GM12891 (cell line): ENCODE measurements around the gene PPIG.
"Not testable (repeated sequence)": the region's sequence is repeated elsewhere in the genome, so short reads cannot be mapped to it uniquely, and the experiment has no call there.

Experiments
- DNase-seq: peaks from one replicate; pipeline ENCODE4 v3.0.0; 2011; ENCODE audit warnings: low spot score; ENCODE audit not compliant: insufficient read length
- FAIRE-seq: peaks from 2 replicates; lab custom pipeline; 2011; peaks lifted over from hg19 to GRCh38; lab: Jason Lieb, UNC
- PAX5 ChIP-seq: IDR thresholded peaks from 2 replicates; pipeline ENCODE4 v1.6.1; 2011; ENCODE audit warnings: low read length, moderate library complexity, mild to moderate bottlenecking; ENCODE audit not compliant: insufficient read depth, severe bottlenecking
- POLR2A ChIP-seq: IDR thresholded peaks from 2 replicates; pipeline ENCODE4 v1.6.1; 2011; ENCODE audit warnings: low read depth, low read length, control low read depth
- POLR2AphosphoS5 ChIP-seq: IDR thresholded peaks from 2 replicates; pipeline ENCODE4 v1.6.1; 2011; ENCODE audit warnings: low read depth, low read length, control low read depth
- POU2F2 ChIP-seq: IDR thresholded peaks from 2 replicates; pipeline ENCODE4 v1.6.1; 2011; ENCODE audit warnings: low read depth, mild to moderate bottlenecking, control low read depth, low read length, moderate library complexity
- SPI1 ChIP-seq: IDR thresholded peaks from 2 replicates; pipeline ENCODE4 v1.6.1; 2011; ENCODE audit warnings: low read depth, low read length, control low read depth
- TAF1 ChIP-seq: IDR thresholded peaks from 2 replicates; pipeline ENCODE4 v1.6.1; 2011; ENCODE audit warnings: low read depth, low read length, control low read depth

Gene PPIG

DNA sequence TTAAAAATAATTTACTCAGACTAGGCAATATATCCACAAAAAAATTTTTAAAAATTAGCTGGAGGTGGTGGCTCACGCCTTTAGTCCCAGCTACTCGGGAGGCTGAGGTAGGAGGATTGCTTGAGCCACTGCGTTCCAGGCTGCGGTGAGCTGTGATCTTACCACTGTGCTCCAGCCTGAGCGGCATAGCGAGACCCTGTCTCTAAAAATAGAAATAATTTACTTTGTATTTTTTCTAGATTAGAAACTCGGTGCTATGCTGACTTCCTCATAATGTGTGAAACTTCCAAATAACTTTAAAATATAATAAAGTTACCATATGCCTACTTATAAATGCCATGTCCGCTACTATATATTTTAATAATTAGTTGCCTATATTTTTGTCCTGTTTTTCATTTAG is 6.7 kb downstream of the PPIG start:
- TF ChIP-seq SPI1 (no peak), PAX5 (no peak)
- no peak for DNase-seq
- no peak for FAIRE-seq

GRCh38 chr2:169596546-169596945 is 12.4 kb downstream of the PPIG start:
- not testable (repeated sequence) for FAIRE-seq

GRCh38 chr2:169598982-169599381 is 14.8 kb downstream of the PPIG start:
- FAIRE-seq (no peak), DNase-seq (no peak)
- TF ChIP-seq POLR2A (no peak), TAF1 (no peak), PAX5 (no peak), POLR2AphosphoS5 (no peak), SPI1 (no peak), POU2F2 (no peak)

More at GRCh38 chr2:169596546-169596945, 12.4 kb downstream of the PPIG start:
- not testable (repeated sequence) for DNase-seq

DNA sequence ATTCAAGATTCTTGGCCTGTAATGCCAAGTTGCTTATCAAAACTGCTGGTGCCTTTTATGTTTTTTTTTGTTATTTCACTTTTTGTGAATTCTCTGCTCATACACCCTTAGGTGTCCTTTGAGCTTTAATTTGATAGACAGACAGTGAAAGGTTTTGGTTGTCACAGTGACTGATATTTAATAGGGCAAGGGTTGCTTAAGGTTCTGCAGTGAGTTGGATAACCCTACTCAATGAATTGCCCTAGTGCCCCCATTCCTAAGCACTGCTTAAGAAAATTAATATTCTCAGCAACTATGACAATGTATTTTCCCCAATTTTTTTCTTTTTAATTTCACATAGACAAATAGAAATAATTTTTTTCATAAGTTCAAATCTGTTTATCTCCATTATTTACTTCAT is 15.4 kb downstream of the PPIG start:
- TF ChIP-seq SPI1 (no peak), POLR2A (no peak), POU2F2 (no peak)
- FAIRE-seq: no peak
- DNase-seq: no peak

DNA sequence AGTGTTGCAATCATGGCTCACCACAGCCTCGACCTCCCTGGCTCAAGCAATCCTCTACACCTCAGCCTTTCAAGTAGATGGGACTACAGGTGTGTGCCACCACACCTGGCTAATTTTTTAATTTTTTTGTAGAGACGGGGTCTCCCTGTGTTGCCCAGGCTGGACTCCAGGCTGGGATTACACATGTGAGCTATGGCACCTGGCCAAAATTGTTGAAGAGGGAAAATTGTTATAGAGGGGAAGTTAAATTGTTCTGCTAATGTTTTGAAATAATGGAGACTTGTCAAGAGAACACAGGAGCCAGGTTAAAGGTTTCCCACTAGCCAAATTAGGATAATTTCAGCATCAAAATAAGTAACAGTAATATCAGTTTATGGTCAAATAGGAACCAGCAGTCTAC is 25.1 kb downstream of the PPIG start:
- TF ChIP-seq POLR2A (no peak), POU2F2 (no peak), POLR2AphosphoS5 (no peak), PAX5 (no peak), TAF1 (no peak), SPI1 (no peak)
- FAIRE-seq: no peak
- DNase-seq: no peak

- FAIRE-seq (no peak), DNase-seq (no peak)
- TF ChIP-seq SPI1: no peak
- no peak for TF ChIP-seq TAF1
- no peak for TF ChIP-seq PAX5
Measured at GRCh38 chr2:169613876-169614275, 29.7 kb downstream of the PPIG start.

- FAIRE-seq: peak; percentile 31
- not testable (repeated sequence) for DNase-seq
Measured at GRCh38 chr2:169615982-169616381, 31.8 kb downstream of the PPIG start.

DNA sequence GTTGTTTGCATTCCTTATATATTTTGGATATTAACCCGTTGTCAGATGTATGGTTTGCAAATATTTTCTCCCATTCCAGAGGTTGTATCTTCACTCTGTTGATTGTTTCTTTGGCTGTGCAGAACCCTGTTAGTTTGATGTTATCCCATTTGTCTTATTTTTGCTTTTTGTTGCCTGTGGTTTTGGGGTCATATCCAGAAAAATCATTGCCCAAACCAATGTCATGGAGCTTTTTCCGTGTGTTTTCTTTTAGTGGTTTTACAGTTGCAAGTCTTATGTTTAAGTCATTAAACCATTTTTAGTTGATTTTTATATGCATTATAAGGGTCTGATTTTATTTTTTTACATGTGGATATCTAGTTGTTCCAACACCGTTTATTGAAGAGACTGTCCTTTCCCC is 35.8 kb downstream of the PPIG start:
- FAIRE-seq: no peak
- no peak for TF ChIP-seq POU2F2
- TF ChIP-seq POLR2AphosphoS5: no peak
- TF ChIP-seq TAF1: no peak
- no peak for TF ChIP-seq POLR2A
- TF ChIP-seq SPI1: no peak
- TF ChIP-seq PAX5: no peak
- DNase-seq: no peak

GRCh38 chr2:169620509-169620908 is 36.4 kb downstream of the PPIG start:
- DNase-seq (no peak), FAIRE-seq (no peak)
- TF ChIP-seq POLR2AphosphoS5 (no peak), POU2F2 (no peak), SPI1 (no peak), PAX5 (no peak), TAF1 (no peak), POLR2A (no peak)

- DNase-seq (no peak), FAIRE-seq (peak; percentile 60)
- TF ChIP-seq POU2F2 (no peak), POLR2A (no peak), PAX5 (no peak), POLR2AphosphoS5 (no peak), SPI1 (no peak), TAF1 (no peak)
Measured at GRCh38 chr2:169623235-169623634, 39.1 kb downstream of the PPIG start.

DNA sequence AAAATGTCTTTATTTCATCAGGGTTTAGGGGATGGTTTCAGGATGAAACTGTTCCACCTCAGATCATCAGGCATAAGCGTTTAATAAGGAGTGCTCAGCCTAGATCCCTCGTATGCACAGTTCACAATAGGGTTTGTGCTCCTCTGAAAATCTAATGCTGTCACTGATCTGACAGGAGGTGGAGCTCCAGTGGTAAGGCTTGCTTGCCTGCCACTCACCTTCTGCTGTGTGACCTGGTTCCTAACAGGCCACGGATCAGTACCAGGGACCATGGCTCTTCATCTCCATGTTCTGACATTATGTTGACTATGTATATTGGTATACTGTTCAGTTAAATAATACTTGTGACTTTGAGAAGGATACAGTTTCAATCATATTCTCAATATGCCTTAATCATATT is 41.6 kb downstream of the PPIG start:
- no peak for TF ChIP-seq POLR2A
- no peak for TF ChIP-seq POU2F2
- no peak for TF ChIP-seq TAF1
- TF ChIP-seq PAX5: no peak
- TF ChIP-seq POLR2AphosphoS5: no peak
- FAIRE-seq (no peak), DNase-seq (no peak)
